NCI-H1105 (cell line): ENCODE data around the gene SH3BP5L.

Experiments used
- DNase-seq: peaks from one replicate; lab custom pipeline; 2025; lab: John Stamatoyannopoulos, UW

Gene SH3BP5L

DNA sequence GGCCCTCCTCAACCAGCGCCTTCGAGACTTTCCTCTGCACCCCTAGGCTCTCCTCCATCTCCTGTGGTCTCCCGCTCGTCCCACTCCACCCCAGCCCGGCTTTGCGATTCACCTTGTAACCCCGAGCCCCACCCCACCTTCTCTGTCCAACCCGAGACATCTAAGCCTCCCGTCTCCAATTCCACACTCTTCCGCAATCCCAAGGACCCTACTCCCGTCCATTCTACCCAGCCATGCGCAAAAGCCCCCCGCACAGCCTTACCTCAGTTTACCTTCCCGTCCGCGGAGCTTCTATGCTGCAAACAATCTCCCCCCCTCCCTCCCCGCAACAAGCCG is 174 bp downstream of the SH3BP5L start:
- DNase-seq, result no peak

DNA sequence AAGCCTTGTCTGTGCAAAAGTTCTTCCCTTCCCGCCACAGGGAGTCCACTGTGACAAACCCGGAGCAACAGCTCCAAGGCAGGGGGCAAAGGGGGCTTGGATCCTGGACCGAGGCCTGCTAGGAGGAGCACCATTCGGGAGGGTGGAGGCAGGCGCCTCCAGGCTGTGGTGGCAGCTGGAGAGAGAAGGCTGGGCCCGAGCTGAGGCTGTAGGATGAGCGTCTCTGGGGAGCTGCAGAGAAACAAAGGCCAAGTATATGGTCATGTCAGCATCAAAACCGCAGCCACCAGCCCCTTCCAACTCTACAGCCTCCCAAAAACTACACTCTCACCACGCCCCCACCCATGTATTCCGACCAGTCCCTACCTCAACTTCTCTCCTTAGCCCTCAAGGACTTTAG is 579 bp downstream of the SH3BP5L start:
- no peak for DNase-seq

DNA sequence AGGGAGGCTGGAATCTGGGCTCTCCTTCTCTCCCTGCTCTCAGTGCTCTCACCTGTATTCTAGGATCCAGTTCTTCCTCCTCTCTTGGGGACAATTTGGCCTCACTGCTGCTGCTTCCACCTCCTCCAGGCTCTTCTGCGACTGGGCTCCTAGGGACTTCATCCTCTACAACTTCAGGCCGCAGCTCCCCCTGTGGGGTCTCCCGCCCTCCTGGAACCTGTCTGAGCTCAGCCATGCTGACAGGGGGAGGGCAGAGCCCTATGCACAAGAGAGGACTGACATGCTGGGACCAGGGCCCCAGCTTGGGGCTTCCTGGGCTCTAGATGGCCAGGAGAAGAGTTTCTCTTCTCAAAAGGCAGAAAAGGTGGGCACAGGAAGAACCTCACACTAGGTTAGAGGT is 1.0 kb downstream of the SH3BP5L start:
- DNase-seq, result no peak

DNA sequence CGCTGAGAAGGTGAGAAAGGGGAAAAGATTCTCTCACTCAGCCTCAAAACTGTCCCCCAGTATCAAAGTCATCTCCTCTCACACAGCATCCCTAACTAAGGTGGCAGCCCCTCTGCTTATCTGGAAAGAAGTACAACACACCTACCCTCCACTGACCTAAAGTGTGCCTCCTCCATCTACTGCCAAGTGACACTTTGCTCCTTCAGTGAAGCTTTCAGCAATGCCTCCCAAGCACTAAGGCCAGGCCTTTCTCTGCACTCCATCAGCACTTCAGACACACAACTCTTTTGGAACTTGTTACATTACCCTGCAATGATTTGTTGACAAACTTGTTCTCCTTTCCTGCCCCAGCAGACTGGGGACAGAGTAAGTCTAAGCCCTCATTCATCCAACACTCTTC is 1.4 kb downstream of the SH3BP5L start:
- DNase-seq, result no peak

DNA sequence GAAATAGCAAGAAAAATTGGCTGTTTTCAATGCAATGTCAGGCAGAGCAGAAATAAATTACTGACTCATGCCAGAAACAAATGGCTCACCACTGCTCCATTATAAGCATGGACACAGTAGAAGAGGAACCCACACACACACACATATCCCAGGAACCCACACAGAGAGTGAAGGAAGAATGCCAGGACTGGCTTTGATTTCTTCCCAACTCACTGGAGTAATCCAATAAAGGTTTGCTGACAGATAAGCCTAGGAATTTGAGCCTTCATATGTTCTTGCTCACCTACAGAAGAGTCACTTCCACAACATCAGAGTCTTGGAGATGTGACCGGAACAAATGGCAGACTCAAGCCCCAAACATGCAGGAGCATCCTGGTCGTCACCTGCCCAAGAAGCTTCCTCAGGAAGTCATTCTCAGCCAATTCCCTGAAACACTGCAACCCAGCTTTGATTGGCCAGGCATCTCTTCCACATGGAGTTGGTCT is 2.2 kb downstream of the SH3BP5L start:
- DNase-seq, result no peak

DNA sequence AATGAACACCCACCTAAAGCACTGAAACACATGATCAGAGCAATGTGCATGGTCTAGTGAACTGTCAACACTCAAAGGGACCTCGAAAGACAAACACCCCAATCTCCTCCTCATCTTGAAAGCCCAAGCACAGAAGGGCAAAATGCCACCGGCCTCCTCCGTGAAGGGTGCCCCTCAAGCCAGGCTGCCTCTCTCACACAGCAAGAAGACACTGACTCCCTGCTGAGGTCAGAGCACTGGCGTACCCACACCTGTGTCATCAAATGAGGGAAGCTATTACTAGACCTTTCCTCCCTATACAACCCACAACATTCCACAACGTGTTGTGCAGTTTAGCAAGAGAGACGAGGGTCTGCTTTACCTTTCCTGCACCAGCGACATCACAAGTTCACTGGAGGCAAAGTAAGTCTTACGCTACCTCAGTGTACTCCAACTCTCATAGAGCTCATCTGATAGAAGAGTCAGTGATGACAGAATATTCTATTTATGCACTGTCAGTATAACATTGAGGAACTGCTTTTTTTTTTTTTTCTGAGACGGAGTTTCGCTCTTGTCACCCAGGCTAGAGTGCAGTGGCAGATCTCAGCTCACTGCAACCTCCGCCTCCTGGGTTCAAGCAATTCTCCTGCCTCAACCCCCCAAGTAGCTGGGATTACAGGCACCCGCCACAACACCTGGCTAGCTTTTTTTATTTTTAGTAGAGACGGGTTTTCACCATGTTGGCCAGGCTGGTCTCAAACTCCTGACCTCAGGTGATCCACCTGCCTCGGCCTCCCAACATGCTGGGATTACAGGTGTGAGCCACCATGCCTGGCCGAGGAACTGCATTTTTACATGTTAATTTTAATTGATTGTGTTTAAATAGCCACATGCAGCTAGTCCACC is 3.3 kb downstream of the SH3BP5L start:
- no peak for DNase-seq

DNA sequence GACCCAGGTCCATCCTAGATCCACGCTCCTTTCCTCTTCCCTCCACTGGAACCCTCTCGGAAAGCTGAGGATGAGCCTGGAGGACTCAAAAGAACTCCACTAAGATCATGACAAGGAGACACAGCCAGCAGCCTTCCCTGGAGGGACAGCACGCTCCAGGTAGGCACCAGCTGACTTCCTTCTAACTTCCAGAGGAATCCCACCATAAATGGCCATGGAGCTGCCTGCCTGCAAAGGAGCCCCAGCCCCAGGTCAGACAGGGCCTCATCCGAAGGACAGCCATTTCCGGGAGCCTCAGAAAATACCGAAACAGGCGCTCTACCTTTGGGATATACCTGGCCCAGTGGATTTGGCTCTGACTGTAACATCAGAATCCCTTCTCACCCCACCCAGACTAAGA is 4.1 kb downstream of the SH3BP5L start:
- DNase-seq, result no peak

DNA sequence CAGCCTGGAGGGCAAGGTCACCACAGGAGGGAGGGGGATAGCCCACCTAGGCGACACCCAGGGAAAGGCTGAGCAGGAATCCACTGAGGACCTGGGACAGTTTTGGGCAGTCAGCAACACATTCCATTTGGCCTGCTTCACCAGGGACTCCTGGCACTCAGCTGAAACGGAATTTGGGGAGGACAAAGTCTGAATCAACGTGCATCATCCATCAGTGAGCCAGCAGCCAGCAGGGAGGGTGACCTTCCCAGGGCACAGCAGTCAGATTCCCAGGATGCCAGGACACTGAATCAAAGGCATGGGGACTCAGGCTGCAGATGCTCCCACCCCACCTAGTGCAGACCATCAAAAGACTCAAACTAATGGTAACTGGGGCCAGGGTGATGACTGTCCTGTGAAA is 4.6 kb downstream of the SH3BP5L start:
- no peak for DNase-seq

DNA sequence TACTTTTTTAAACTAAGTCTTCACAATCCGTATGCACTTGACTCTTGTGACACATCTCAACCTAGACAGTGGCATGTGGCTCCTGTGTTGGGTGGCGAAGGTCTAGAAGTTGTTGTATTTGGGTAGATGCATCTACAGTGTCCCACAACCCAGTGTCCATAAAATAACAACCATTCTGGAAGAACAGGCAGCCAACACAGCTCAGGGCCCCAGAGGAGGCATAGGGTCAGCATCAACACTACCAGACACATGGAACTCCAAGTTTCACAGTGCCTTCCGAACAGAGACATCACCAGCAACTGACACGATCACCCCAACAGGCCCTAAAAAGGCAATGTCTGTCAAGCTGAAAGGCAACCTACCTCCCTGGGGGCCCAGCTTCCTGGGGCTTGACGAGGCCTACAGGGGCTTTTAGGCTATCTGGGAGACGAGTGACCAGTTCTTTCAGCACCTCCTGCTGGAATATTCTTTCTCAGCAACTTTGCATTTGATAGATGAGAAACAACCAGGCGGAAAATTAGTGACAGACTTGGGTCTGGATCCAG is 5.6 kb downstream of the SH3BP5L start:
- DNase-seq, result no peak

DNA sequence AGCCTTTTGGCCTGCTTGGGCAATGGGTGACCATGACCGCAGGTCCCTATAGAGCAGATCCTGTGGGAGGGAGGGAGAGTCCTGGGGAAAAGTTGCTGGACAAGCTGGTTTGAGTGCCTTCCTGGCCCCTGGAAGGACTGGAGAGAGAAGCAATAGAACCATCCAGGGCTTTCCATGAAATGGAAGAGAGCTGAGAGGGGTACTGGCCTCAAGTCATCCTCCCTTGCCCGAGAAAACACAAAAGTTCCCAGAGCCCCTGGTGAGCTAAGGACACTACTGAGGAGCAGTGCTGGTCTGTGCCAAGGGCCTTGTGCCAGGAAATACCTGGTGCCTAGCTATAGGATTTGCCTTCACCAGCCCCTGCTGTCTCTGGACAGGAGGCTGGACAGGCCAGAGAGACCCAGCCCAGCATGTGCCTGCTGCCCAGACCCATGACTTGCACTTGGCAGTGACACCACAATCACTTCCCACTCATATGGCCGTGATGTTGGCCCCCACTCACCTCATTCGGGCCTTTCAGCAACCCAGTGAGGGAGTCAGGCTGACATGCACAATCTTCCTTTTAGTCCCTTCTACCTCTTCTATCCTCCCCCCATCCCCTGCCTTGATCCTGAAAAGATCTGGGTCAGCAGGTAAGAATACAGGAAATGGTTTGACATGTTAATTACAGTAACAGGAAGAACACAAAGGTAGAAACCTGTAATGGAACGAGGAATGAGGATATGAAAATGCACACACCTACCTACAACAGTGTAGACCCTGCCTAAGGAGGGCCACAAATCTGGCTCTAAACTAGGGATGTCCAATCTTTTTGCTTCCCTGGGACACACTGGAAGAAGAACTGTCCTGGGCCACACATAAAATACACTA is 7.0 kb downstream of the SH3BP5L start:
- no peak for DNase-seq

DNA sequence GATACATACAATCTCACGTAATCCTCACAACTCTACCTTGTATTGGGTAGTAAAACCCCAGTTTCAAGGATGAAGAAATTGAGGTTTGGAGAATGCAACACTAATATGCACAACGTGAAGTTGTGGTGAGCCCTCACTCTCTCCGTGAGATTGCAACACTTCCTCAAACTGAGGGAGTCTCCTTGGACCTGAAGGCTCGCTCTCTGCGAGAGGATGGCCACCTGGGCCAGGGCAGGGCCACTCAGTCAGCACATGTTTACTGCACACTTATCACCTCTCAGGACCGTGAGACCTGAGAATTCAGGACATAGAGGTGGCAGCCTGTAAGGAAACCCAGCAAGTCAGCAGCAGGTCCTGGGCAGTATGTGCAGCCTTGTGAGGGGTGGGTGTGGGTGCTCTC is 8.7 kb downstream of the SH3BP5L start:
- DNase-seq, result no peak

DNA sequence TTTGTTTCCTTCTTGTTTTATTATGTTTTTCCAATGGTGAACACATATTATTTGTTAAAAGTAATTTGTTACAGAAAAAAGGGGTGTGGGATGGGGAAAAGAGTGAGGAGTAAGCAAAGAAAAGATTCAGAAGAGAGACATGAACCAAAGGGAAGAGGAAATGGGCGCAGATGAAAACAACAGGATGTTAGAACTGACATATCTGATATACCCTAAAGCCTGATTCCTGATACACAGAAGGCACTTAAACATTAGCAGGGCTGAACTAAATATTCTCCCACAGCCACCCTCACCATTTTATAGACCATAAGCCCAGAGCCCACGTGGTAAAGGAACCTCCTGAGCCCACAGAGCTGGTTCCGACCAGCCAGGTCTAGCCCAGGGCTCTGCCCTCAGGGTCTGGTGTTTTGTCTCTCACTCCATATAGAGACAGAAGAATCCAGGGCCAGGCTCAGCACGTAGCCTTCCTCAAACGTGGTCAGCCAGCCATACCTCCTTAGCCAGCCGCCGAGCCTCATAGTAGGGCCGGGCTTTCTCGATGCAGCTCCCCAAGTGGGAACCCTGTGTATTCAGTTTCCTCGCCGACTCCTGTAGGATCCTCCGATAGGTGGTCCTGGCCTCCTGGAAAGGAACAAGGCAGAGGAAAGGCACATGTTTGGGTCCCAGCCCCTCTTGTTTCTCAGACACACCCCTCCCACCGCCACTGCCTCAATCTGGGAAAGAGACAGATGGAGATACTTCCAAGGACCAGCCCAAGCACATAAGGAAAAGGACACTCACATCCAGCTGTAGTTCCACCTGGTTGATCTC is 9.5 kb downstream of the SH3BP5L start:
- DNase-seq, result no peak

DNA sequence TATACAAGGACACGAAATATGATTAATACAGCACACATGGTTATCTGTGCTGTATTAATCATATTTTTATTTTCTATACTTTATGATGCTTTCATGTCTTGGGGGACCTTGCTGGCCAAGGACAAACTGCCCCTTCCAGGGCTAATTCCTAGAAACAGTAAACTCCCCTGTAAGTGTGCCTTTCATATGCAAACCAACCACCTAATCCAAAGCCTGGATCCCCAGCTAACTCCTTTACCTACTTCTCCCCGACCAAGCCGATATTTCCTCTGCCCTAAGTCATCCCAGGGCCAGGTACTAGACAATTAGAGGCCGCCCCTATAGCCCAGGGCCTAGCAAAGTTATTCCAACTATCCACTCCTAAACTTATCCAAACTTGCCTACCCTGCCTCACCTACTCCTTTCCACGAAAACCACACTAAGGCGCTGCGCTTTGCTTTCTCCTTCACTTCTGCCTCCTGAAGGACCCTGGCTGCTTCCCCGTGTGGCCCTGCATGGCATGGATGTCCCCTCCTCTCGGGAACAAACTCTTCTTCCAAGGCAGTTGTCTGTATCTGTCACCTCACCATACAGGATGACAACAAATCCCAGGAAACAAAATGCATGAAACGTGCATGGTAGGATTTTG is 10.2 kb downstream of the SH3BP5L start:
- no peak for DNase-seq

DNA sequence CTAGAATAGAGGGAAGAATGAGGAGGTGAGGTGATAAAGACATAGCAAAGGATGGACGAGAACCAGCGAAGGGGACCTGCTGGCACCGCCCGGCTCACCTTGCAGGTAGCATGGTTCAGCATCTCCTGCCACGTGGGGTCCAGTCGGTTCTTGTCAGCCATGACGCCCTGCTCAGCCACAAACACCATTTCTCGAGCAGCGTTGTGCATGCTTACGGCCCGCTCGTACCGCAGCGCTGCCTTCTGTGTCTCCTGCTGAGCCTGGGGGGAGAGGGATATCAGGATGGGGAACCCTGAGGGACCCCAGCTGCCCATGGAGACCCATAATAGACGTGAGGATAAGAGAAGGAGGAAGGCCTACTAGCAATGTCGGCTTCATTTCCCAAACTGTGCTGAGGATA is 11.4 kb downstream of the SH3BP5L start:
- no peak for DNase-seq

DNA sequence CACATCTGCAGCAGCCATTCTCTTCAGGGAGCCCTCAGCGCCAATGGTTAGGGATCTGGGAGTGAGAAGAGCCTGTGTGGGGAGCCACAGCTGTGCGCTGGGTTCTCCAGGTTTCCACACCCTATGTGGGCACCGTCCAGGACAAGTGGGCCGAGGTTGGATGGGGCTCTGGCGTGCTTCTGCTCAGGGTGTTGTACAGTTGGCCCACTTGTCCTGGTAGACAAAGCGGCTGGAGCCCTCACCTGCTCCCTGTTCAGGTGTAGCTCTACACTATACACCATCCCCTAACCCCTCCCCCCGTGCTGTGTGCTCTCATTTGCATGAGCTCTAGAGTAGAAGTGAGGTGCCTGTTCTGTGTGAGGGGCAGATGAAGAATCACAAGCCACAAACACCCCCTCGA is 12.2 kb downstream of the SH3BP5L start:
- no peak for DNase-seq

DNA sequence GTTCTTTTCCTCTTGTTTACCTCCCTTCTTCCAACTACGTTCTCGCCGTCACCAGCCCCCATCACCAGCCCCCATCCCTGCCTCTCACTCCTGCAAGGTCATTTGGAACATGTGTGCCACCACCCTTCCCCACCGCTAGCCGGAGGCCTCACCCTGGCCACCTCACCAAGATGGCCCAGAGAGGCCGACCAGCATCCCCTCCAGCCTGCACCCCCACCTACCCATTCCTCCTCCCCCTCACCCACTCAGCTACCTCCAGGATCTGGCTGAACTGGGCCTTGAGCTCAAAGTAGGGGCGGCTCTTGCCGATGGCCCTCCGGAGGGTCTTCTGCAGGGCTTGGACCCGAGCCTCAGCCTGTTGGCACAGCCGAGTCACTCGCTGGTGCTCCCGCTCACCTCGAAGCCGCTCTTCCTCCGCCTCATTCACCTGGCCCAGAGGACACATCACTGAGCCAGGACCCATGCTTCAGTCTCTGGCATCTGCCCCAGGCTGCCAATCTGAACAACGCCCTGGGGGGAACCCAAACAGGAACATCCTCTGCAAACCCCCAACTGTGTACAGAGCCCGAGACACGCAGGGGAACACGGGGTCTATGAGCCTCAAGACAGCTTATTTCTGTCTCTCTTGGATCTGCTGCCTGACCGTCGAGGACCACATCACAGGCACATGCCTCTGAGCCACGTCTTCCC is 12.8 kb downstream of the SH3BP5L start:
- no peak for DNase-seq

DNA sequence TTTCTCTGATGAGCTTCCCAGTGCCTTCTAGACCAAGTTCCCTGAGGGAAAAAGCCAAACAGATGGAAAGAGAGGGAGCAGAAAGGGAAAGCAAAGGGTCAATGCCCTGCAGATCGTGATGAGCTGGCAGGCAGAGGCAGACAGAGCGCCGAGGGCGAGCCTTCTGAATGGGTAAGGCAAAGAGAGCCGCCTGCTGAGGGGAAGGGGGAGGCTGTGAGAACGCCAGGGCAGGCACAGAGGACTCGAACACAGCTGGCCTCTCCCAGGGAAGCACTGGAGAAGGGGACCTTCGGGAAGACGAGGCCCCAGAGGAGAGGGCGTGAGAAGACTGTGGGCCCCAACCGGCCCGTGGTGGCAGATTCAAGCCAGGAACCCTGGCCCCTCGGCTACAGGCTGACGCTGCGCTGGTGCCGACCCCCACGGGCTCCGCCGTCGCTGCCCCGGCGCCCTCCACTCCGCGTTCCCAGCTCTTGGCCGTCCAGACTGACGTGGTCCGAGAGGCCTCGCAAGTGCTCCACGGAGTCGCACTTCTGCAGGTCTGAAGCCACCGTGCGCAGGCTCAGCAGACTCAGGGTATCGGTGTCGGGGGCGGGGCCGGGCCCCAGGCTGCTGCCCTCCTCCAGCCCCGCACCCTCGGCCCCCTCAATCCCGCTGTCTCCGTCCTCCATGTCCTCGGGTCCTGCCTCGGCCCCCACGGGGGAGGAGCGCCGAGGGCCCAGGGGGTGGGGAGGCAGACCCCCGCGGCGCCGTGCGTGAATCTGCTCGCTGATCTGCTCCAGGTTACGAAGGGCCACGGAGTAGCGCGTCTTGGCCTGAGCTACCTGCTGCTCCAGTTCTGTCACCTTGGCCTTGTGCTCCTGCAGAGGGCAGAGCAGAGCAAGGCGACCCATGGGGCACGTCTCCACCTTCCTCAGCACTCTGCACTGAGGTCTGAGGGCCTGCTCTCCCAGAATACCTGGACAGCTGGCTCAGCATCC is 13.9 kb downstream of the SH3BP5L start:
- DNase-seq, result no peak

DNA sequence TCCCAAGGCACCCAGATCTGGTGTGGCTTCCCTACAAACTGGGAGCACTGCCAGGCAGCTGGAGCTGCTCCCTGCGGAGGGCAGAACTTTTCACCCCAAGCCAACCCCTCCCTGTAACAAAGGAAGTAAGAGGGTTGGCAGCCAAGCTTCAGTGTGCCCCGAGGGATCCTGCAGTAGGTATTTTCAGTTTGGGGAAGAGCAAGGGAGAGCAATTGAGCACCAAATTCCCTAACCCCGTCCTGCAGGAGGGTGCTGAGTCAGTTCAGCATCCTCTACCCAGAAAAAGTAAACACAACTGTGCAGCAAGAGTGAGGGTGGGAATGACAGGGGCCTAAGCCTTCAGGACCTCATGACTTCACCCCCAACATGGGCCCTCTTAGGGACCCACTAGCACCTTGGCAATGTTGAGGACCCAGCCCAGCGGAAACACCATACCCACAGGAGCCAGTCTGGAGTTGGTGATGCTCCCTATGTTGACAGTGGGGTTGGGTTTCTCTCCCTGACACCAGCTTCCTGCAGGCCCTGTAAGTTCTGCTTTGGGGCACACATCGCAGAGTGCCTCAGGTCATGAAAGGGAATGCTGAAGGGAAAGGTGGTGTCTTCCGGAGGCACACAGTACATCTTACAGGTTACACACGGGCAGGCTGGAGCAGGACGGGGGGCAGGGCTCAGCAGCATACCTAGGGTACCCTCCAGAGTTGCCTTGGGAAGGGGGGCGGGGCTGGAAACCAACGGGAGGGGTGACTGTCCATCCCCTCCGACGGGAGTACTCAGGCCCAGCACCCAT is 14.8 kb downstream of the SH3BP5L start:
- no peak for DNase-seq
